ENCODE measurements around the gene NDUFAF5.

- TF ChIP-seq CTCF (IDR thresholded peaks at IDR 0.05) (no peak), POLR2A (IDR thresholded peaks at IDR 0.05) (no peak), POLR2AphosphoS5 (IDR thresholded peaks at IDR 0.05) (no peak)
Measured at GRCh38 chr20:13772529-13772928, 12.3 kb upstream of the NDUFAF5 start.

Measured in transverse colon (tissue), 4 donors.